HepG2 (cell line): ENCODE measurements around the gene CTDSP1. TPM values are rescaled to one million over a fixed set of nuclear protein-coding genes. Genes with fewer than 3 reads are reported as not detected.

Source experiments
- CAMTA2 ChIP-seq: sonication (generic); formaldehyde crosslinking; IDR thresholded peaks from 2 replicates; pipeline ENCODE4 v1.4.0; 2020; ENCODE audit warnings: mild to moderate bottlenecking, missing genetic modification reagents, borderline replicate concordance
- DNMT3B ChIP-seq: conservative IDR thresholded peaks from 2 replicates; pipeline ENCODE4 v1.6.1; 2016; ENCODE audit warnings: missing biosample characterization, control low read depth
- ETV5 ChIP-seq: IDR thresholded peaks from 2 replicates; pipeline ENCODE4 v1.6.1; 2018; ENCODE audit warnings: missing biosample characterization, missing genetic modification reagents, inconsistent platforms, borderline replicate concordance
- HOXA3 ChIP-seq: sonication (generic); formaldehyde crosslinking; IDR thresholded peaks from 2 replicates; pipeline ENCODE4 v1.5.0; 2020; ENCODE audit warnings: missing genetic modification reagents
- MED1 ChIP-seq: sonication (generic); formaldehyde crosslinking; IDR thresholded peaks from 2 replicates; pipeline ENCODE4 v1.4.0; 2020; ENCODE audit warnings: missing genetic modification reagents
- MXD1 ChIP-seq: sonication (generic); formaldehyde crosslinking; IDR thresholded peaks from 2 replicates; pipeline ENCODE4 v1.4.0; 2020; ENCODE audit warnings: mild to moderate bottlenecking, missing genetic modification reagents
- MXI1 ChIP-seq: IDR thresholded peaks from 3 replicates; pipeline ENCODE4 v1.6.1; 2012; ENCODE audit warnings: low read depth, low read length, inconsistent platforms, borderline replicate concordance
- MYPOP ChIP-seq: sonication (generic); formaldehyde crosslinking; IDR thresholded peaks from 2 replicates; pipeline ENCODE4 v1.8.1; 2023; ENCODE audit warnings: mild to moderate bottlenecking, moderate library complexity, missing genetic modification reagents
- RBFOX2 ChIP-seq: fragments of 200-400 bp; formaldehyde crosslinking; IDR thresholded peaks from 2 replicates; pipeline ENCODE4 v1.6.1; 2017; ENCODE audit warnings: low read depth, mild to moderate bottlenecking, low read length
- SOX6 ChIP-seq, 2 experiments: fragments of 450-650 bp in 1 of 2; sonication (generic) in 1 of 2; formaldehyde crosslinking in 1 of 2; IDR thresholded peaks; 2 replicates each; pipeline versions ENCODE4 v1.4.0 to v1.6.1; 2017 to 2020; ENCODE audit warnings: antibody characterized with exemption in 1 of 2, mild to moderate bottlenecking in 1 of 2, missing genetic modification reagents in 1 of 2
- SP5 ChIP-seq: IDR thresholded peaks from 2 replicates; pipeline ENCODE4 v1.6.1; 2016; ENCODE audit warnings: low read depth, borderline replicate concordance
- TEAD3 ChIP-seq: optimal IDR thresholded peaks from 2 replicates; pipeline ENCODE3; 2016; ENCODE audit warnings: borderline replicate concordance
- ZNF331 ChIP-seq: sonication (generic); formaldehyde crosslinking; IDR thresholded peaks from 2 replicates; pipeline ENCODE4 v1.4.0; 2020; ENCODE audit warnings: missing genetic modification reagents
- ZNF350 ChIP-seq: sonication (generic); formaldehyde crosslinking; IDR thresholded peaks from 2 replicates; pipeline ENCODE4 v1.4.0; 2020; ENCODE audit warnings: mild to moderate bottlenecking, low read depth, missing genetic modification reagents, borderline replicate concordance
- ZNF784 ChIP-seq: sonication (generic); formaldehyde crosslinking; IDR thresholded peaks from 2 replicates; pipeline ENCODE4 v1.5.1; 2020; ENCODE audit warnings: missing genetic modification reagents, mild to moderate bottlenecking, borderline replicate concordance
- polyA plus RNA-seq, 8 experiments: library from polyadenylated mRNA; depleted of rRNA in 3 of 8; stranded (reverse) in 7 of 8; unstranded in 1 of 8; fragments of >200 nt; fragmentation: Illumina TruSeq in 4 of 8; extraction: Trizol in 4 of 8; gene quantifications; 2 replicates each; pipeline versions ENCODE4 v1.2.1 to v1.2.3, GENCODE V29; 2011 to 2016; ENCODE audit warnings: low read depth in 4 of 8, missing spikeins in 1 of 8, mixed read lengths in 1 of 8; ENCODE audit not compliant: insufficient read depth in 1 of 8
- total RNA-seq, 5 experiments: library from RNA; depleted of rRNA; stranded (reverse); fragments of >200 nt; fragmentation: Illumina TruSeq; extraction: Trizol; gene quantifications; 2 replicates each; pipeline ENCODE4 v1.2.3, GENCODE V29; 2016; ENCODE audit warnings: low read depth in 1 of 5
- TF ChIP-seq, protein P1 (sequence below): sonication (generic); formaldehyde crosslinking; IDR thresholded peaks from 2 replicates; pipeline ENCODE4 v1.5.1; 2020; ENCODE audit warnings: missing genetic modification reagents, mild to moderate bottlenecking, borderline replicate concordance
- TF ChIP-seq, protein P2 (sequence below): IDR thresholded peaks from 2 replicates; pipeline ENCODE4 v1.4.0; 2020; ENCODE audit warnings: mild to moderate bottlenecking, missing genetic modification reagents
- TF ChIP-seq, protein P3 (sequence below): conservative IDR thresholded peaks from 2 replicates; pipeline ENCODE4 v1.6.1; 2018; ENCODE audit warnings: missing genetic modification reagents

CTDSP1 gene
- total and polyA plus RNA-seq, 2 of the 13 experiments (the other 11 are each of a cell fraction or from before 2014, with no cell fraction given): 91.0 to 268 TPM

DNA sequence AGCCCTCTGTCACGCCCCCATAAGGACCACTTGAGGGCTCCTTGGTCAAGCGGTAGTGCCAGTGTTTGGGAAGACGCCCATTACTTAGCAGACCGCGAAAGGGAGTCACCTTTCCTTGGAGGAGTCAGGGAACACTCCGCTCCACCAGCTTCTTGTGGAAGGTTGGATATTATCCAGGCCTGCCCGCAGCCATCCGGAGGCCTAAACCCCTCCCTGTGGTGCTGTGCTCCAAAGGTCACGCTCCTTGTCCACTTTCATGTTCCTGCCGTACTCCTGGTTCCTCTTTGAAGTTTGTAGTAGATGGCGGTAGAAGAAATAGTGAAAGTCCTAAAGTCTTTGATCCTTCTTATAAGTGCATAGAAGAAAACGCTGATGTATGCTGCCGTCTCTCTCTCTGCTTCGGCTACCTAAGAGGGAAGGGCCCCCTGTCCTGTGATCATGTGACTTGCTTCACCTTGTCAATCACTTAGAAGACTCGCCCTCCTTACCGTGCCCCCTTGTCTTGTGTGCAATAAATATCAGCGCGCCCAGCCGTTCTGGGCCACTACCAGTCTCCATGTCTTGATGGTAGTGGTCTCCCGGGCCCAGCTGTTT is 44.7 kb upstream of the CTDSP1 start (continued):
- TF ChIP-seq, protein P1, sequence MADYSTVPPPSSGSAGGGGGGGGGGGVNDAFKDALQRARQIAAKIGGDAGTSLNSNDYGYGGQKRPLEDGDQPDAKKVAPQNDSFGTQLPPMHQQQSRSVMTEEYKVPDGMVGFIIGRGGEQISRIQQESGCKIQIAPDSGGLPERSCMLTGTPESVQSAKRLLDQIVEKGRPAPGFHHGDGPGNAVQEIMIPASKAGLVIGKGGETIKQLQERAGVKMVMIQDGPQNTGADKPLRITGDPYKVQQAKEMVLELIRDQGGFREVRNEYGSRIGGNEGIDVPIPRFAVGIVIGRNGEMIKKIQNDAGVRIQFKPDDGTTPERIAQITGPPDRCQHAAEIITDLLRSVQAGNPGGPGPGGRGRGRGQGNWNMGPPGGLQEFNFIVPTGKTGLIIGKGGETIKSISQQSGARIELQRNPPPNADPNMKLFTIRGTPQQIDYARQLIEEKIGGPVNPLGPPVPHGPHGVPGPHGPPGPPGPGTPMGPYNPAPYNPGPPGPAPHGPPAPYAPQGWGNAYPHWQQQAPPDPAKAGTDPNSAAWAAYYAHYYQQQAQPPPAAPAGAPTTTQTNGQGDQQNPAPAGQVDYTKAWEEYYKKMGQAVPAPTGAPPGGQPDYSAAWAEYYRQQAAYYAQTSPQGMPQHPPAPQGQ: no peak
- TF ChIP-seq ZNF331 (CRISPR knock-in tag) (peak; percentile 37; the same call in 1 of the 2 replicates), SP5 (CRISPR knock-in tag) (peak; percentile 30; the same call in 1 of the 2 replicates), HOXA3 (CRISPR knock-in tag) (peak; percentile 64), MYPOP (CRISPR knock-in tag) (0 out of 2 replicates have a peak, but pooled peaks have one; percentile 52), CAMTA2 (CRISPR knock-in tag) (no peak), SOX6 (IDR thresholded peaks at IDR 0.05) (no peak), SOX6 (CRISPR knock-in tag; IDR thresholded peaks at IDR 0.05) (peak; percentile 59), MED1 (peak; percentile 55; the same call in 1 of the 2 replicates), DNMT3B (CRISPR knock-in tag) (no peak), ZNF784 (CRISPR knock-in tag) (no peak), TEAD3 (CRISPR knock-in tag) (peak; percentile 14), ETV5 (CRISPR knock-in tag) (peak; percentile 34; the same call in 1 of the 2 replicates), MXI1 (0 out of 3 replicates have a peak, but pooled peaks have one; percentile 30), RBFOX2 (no peak), ZNF350 (CRISPR knock-in tag) (peak; percentile 40; the same call in 1 of the 2 replicates), MXD1 (CRISPR knock-in tag) (0 out of 2 replicates have a peak, but pooled peaks have one; percentile 46)
- TF ChIP-seq, protein P2, sequence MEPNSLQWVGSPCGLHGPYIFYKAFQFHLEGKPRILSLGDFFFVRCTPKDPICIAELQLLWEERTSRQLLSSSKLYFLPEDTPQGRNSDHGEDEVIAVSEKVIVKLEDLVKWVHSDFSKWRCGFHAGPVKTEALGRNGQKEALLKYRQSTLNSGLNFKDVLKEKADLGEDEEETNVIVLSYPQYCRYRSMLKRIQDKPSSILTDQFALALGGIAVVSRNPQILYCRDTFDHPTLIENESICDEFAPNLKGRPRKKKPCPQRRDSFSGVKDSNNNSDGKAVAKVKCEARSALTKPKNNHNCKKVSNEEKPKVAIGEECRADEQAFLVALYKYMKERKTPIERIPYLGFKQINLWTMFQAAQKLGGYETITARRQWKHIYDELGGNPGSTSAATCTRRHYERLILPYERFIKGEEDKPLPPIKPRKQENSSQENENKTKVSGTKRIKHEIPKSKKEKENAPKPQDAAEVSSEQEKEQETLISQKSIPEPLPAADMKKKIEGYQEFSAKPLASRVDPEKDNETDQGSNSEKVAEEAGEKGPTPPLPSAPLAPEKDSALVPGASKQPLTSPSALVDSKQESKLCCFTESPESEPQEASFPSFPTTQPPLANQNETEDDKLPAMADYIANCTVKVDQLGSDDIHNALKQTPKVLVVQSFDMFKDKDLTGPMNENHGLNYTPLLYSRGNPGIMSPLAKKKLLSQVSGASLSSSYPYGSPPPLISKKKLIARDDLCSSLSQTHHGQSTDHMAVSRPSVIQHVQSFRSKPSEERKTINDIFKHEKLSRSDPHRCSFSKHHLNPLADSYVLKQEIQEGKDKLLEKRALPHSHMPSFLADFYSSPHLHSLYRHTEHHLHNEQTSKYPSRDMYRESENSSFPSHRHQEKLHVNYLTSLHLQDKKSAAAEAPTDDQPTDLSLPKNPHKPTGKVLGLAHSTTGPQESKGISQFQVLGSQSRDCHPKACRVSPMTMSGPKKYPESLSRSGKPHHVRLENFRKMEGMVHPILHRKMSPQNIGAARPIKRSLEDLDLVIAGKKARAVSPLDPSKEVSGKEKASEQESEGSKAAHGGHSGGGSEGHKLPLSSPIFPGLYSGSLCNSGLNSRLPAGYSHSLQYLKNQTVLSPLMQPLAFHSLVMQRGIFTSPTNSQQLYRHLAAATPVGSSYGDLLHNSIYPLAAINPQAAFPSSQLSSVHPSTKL: peak; percentile 82
- TF ChIP-seq, protein P3, sequence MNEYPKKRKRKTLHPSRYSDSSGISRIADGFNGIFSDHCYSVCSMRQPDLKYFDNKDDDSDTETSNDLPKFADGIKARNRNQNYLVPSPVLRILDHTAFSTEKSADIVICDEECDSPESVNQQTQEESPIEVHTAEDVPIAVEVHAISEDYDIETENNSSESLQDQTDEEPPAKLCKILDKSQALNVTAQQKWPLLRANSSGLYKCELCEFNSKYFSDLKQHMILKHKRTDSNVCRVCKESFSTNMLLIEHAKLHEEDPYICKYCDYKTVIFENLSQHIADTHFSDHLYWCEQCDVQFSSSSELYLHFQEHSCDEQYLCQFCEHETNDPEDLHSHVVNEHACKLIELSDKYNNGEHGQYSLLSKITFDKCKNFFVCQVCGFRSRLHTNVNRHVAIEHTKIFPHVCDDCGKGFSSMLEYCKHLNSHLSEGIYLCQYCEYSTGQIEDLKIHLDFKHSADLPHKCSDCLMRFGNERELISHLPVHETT: no peak
